Measurements from ENCODE around the gene CAMK2D.

The CAMK2D gene

DNA sequence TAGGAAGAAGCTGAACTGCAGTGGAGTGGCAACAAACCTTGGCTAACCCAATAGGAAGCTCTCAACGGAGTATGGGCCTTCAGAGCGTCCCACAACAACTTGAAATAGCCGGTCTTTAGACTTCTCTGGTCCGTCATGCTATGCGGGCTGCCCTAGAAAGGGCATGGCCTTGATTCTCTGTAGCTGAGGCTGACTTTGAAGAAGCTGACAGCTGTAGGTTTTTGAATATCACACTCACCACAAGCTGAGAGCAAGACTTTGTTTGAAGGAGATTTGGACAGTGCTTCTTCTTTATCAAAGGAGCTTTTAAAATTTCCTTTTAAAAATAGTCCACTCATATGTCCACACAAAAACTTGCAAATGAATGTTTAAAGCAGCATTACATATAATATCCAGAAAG lies 322.9 kb downstream of the CAMK2D start:
- no peak overlapping the region for H3K4me2 ChIP-seq (ENCODE audit: low read length)
- H4K8ac ChIP-seq (ENCODE audit: low read depth, low read length), result no peak overlapping the region
- H3K9ac ChIP-seq (ENCODE audit: low read length), result no peak overlapping the region
- H3K23ac ChIP-seq (ENCODE audit: low read length), result no peak overlapping the region
- no peak overlapping the region for H3K18ac ChIP-seq (ENCODE audit: low read length)
- H2BK12ac ChIP-seq (ENCODE audit: low read length), result peak overlapping the region; percentile 59
- H3K27me3 ChIP-seq (ENCODE audit: insufficient read depth, low read length), result no peaks in the 10 kb centered on the region
- peaks cover 2% of the 10 kb centered on the region in 2 experiments for H3K4me1 ChIP-seq (ENCODE audit: control insufficient read depth in 1 of 2, insufficient read depth in 2 of 2, low read length in 2 of 2)
- no peak overlapping the region for H2AFZ ChIP-seq (ENCODE audit: insufficient read depth, low read length, poor library complexity)
- H3K14ac ChIP-seq (ENCODE audit: low read length), result no peak overlapping the region
- no peak overlapping the region for H2BK5ac ChIP-seq (ENCODE audit: low read depth, low read length, poor library complexity)
- H3K4ac ChIP-seq (ENCODE audit: low read depth, low read length), result no peak overlapping the region
- H3K79me1 ChIP-seq (ENCODE audit: low read length), result no peaks in the 10 kb centered on the region
- DNase-seq, result no peak
- H4K12ac ChIP-seq (ENCODE audit: low read depth, low read length), result no peak overlapping the region
- no peak overlapping the region for H2AK5ac ChIP-seq (ENCODE audit: low read length)
- H3K79me2 ChIP-seq (ENCODE audit: control insufficient read depth, insufficient read depth, low read length, poor library complexity), result no peaks in the 10 kb centered on the region
- H2BK120ac ChIP-seq (ENCODE audit: insufficient read depth, low read length, poor library complexity), result no peak overlapping the region
- H3K9me3 ChIP-seq (ENCODE audit: insufficient read depth, low read depth, low read length), result no peaks in the 10 kb centered on the region
- H3K4me3 ChIP-seq (ENCODE audit: low read depth, low read length), result no peak overlapping the region
- H3K36me3 ChIP-seq (ENCODE audit: control insufficient read depth in 1 of 2, insufficient read depth in 2 of 2, low read length in 2 of 2), result no peaks in the 10 kb centered on the region
- WGBS (ENCODE audit: extremely low coverage, insufficient coverage, insufficient read length), result no CpG with 5 or more reads among the region's 5 CpGs
- H4K91ac ChIP-seq (ENCODE audit: low read depth, low read length), result no peak overlapping the region
- H3K27ac ChIP-seq (ENCODE audit: low read depth, low read length), result no peak overlapping the region

DNA sequence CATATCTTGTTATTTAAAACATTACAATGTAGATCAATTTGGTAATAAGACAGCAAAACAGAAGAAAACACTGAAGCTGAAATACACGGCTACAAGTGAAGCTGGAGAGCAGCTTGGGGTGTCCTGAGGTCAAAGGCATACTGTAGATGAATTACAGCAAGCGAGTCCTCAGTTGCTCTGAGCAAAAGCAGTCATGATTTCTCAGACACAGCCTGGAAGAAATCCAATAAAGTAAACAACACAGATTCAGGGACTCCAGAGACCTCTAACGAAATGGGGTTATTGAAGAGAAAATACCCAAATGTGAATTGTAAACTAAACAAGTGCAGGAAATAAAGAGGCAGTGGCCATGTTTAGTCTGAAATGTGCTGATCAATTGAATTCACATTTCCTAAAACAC lies 324.4 kb downstream of the CAMK2D start:
- Histone ChIP-seq H3K9ac (ENCODE audit: low read length) (no peak overlapping the region), H3K14ac (ENCODE audit: low read length) (no peak overlapping the region), H3K4me2 (ENCODE audit: low read length) (no peak overlapping the region), H4K8ac (ENCODE audit: low read depth, low read length) (no peak overlapping the region), H3K9me3 (ENCODE audit: insufficient read depth, low read depth, low read length) (no peaks in the 10 kb centered on the region), H2AFZ (ENCODE audit: insufficient read depth, low read length, poor library complexity) (no peak overlapping the region), H4K91ac (ENCODE audit: low read depth, low read length) (no peak overlapping the region), H2BK5ac (ENCODE audit: low read depth, low read length, poor library complexity) (no peak overlapping the region), H4K12ac (ENCODE audit: low read depth, low read length) (no peak overlapping the region), H3K23ac (ENCODE audit: low read length) (no peak overlapping the region), H3K4ac (ENCODE audit: low read depth, low read length) (no peak overlapping the region), H3K18ac (ENCODE audit: low read length) (no peak overlapping the region), H3K79me2 (ENCODE audit: control insufficient read depth, insufficient read depth, low read length, poor library complexity) (no peaks in the 10 kb centered on the region), H3K27ac (ENCODE audit: low read depth, low read length) (no peak overlapping the region), H3K4me1 (ENCODE audit: control insufficient read depth in 1 of 2, insufficient read depth in 2 of 2, low read length in 2 of 2) (peaks cover 2% of the 10 kb centered on the region in 2 experiments), H2BK120ac (ENCODE audit: insufficient read depth, low read length, poor library complexity) (no peak overlapping the region), H3K27me3 (ENCODE audit: insufficient read depth, low read length) (no peaks in the 10 kb centered on the region), H3K4me3 (ENCODE audit: low read depth, low read length) (no peak overlapping the region), H3K79me1 (ENCODE audit: low read length) (no peaks in the 10 kb centered on the region), H2AK5ac (ENCODE audit: low read length) (no peak overlapping the region), H3K36me3 (ENCODE audit: control insufficient read depth in 1 of 2, insufficient read depth in 2 of 2, low read length in 2 of 2) (no peaks in the 10 kb centered on the region), H2BK12ac (ENCODE audit: low read length) (no peak overlapping the region)
- no peak for DNase-seq
- no CpG with 5 or more reads among the region's 3 CpGs for WGBS (ENCODE audit: extremely low coverage, insufficient coverage, insufficient read length)

DNA sequence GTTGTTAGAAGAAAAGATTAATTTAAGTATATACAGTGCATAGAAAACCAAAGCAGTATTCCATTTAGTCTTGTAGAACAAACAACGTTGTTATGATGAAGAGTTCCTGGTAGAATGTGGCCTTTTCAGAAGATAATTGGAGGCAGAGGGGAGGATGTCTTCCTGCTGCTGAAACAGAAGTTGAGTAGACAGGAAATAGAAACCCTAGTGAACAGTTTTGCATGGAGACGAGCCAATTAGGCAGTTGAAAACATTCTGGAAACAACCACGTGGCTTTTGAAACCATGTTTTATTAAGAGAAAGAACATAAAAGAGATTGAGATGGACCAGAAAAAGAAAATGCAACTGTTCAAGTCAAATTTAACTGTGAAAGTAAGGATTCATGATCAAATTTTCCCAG lies 325.2 kb downstream of the CAMK2D start:
- Histone ChIP-seq H2AFZ (ENCODE audit: insufficient read depth, low read length, poor library complexity) (no peak overlapping the region), H2BK5ac (ENCODE audit: low read depth, low read length, poor library complexity) (no peak overlapping the region), H3K79me1 (ENCODE audit: low read length) (no peaks in the 10 kb centered on the region), H3K4me1 (ENCODE audit: control insufficient read depth in 1 of 2, insufficient read depth in 2 of 2, low read length in 2 of 2) (peaks cover 2% of the 10 kb centered on the region in 2 experiments), H3K4ac (ENCODE audit: low read depth, low read length) (no peak overlapping the region), H3K14ac (ENCODE audit: low read length) (no peak overlapping the region), H3K36me3 (ENCODE audit: control insufficient read depth in 1 of 2, insufficient read depth in 2 of 2, low read length in 2 of 2) (no peaks in the 10 kb centered on the region), H3K27ac (ENCODE audit: low read depth, low read length) (no peak overlapping the region), H3K27me3 (ENCODE audit: insufficient read depth, low read length) (no peaks in the 10 kb centered on the region), H4K91ac (ENCODE audit: low read depth, low read length) (no peak overlapping the region), H2BK12ac (ENCODE audit: low read length) (no peak overlapping the region), H3K79me2 (ENCODE audit: control insufficient read depth, insufficient read depth, low read length, poor library complexity) (no peaks in the 10 kb centered on the region), H3K18ac (ENCODE audit: low read length) (no peak overlapping the region), H3K4me3 (ENCODE audit: low read depth, low read length) (no peak overlapping the region), H2BK120ac (ENCODE audit: insufficient read depth, low read length, poor library complexity) (no peak overlapping the region), H4K12ac (ENCODE audit: low read depth, low read length) (no peak overlapping the region), H3K23ac (ENCODE audit: low read length) (no peak overlapping the region), H4K8ac (ENCODE audit: low read depth, low read length) (no peak overlapping the region), H2AK5ac (ENCODE audit: low read length) (no peak overlapping the region), H3K9ac (ENCODE audit: low read length) (no peak overlapping the region), H3K4me2 (ENCODE audit: low read length) (no peak overlapping the region), H3K9me3 (ENCODE audit: insufficient read depth, low read depth, low read length) (no peaks in the 10 kb centered on the region)
- WGBS (ENCODE audit: extremely low coverage, insufficient coverage, insufficient read length), result no CpG with 5 or more reads among the region's 3 CpGs
- no peak for DNase-seq

DNA sequence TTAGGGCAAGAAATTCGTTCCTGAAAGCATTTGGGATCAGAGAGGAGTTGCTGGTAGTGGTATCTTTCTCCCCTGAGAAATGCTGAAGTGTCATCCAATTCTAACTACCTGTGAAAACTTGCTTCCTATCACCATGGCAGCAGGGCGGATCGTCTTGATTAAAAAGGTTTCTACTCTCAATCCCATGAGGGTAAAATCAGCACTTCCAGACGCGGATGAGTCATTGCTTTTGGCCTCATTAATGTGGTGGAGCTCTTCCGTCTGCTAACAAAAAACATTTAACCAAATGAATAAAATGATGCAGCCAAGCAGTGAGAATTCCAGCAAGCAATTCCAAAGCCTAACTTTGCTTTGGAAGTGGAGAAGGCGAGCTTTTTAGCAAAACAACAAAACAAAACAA lies 325.6 kb downstream of the CAMK2D start:
- Histone ChIP-seq H3K79me1 (ENCODE audit: low read length) (no peaks in the 10 kb centered on the region), H2BK12ac (ENCODE audit: low read length) (no peak overlapping the region), H3K36me3 (ENCODE audit: control insufficient read depth in 1 of 2, insufficient read depth in 2 of 2, low read length in 2 of 2) (no peaks in the 10 kb centered on the region), H2BK5ac (ENCODE audit: low read depth, low read length, poor library complexity) (no peak overlapping the region), H2AK5ac (ENCODE audit: low read length) (no peak overlapping the region), H3K4ac (ENCODE audit: low read depth, low read length) (no peak overlapping the region), H3K4me1 (ENCODE audit: control insufficient read depth in 1 of 2, insufficient read depth in 2 of 2, low read length in 2 of 2) (peaks cover 2% of the 10 kb centered on the region in 2 experiments), H3K9ac (ENCODE audit: low read length) (no peak overlapping the region), H3K4me3 (ENCODE audit: low read depth, low read length) (no peak overlapping the region), H4K91ac (ENCODE audit: low read depth, low read length) (no peak overlapping the region), H3K27ac (ENCODE audit: low read depth, low read length) (no peak overlapping the region), H2BK120ac (ENCODE audit: insufficient read depth, low read length, poor library complexity) (no peak overlapping the region), H3K79me2 (ENCODE audit: control insufficient read depth, insufficient read depth, low read length, poor library complexity) (no peaks in the 10 kb centered on the region), H4K8ac (ENCODE audit: low read depth, low read length) (no peak overlapping the region), H3K4me2 (ENCODE audit: low read length) (no peak overlapping the region), H3K27me3 (ENCODE audit: insufficient read depth, low read length) (no peaks in the 10 kb centered on the region), H3K14ac (ENCODE audit: low read length) (no peak overlapping the region), H3K23ac (ENCODE audit: low read length) (no peak overlapping the region), H2AFZ (ENCODE audit: insufficient read depth, low read length, poor library complexity) (no peak overlapping the region), H3K9me3 (ENCODE audit: insufficient read depth, low read depth, low read length) (no peaks in the 10 kb centered on the region), H3K18ac (ENCODE audit: low read length) (no peak overlapping the region), H4K12ac (ENCODE audit: low read depth, low read length) (no peak overlapping the region)
- no CpG with 5 or more reads among the region's 7 CpGs for WGBS (ENCODE audit: extremely low coverage, insufficient coverage, insufficient read length)
- DNase-seq, result peak in 1 of 2 donors; percentile 22

Measured in trophoblast cell (in vitro differentiated cells and primary cell).